ENCODE measurements around the gene BAIAP2L1.

BAIAP2L1 gene

GRCh38 chr7:98357751-98358161, 43.1 kb downstream of the BAIAP2L1 start:
- DNase-seq (ENCODE audit: low spot score): no peak

- DNase-seq (ENCODE audit: low spot score): no peak
These were observed 45.7 kb downstream of the BAIAP2L1 start for GRCh38 chr7:98355250-98355538.

- no peak for DNase-seq (ENCODE audit: low spot score)
These were observed 46.2 kb downstream of the BAIAP2L1 start for GRCh38 chr7:98354511-98355249.

- DNase-seq (ENCODE audit: low spot score): no peak
These were observed 46.8 kb downstream of the BAIAP2L1 start for GRCh38 chr7:98354052-98354451.

GRCh38 chr7:98352621-98353020, 48.3 kb downstream of the BAIAP2L1 start:
- no peak for DNase-seq (ENCODE audit: low spot score)

- DNase-seq (ENCODE audit: low spot score): no peak
These were observed 49.8 kb downstream of the BAIAP2L1 start for GRCh38 chr7:98351136-98351535.

GRCh38 chr7:98348726-98349474, 52.0 kb downstream of the BAIAP2L1 start:
- DNase-seq (ENCODE audit: low spot score): no peak

GRCh38 chr7:98346515-98347069, 54.3 kb downstream of the BAIAP2L1 start:
- DNase-seq (ENCODE audit: low spot score): no peak

GRCh38 chr7:98341106-98341505, 59.8 kb downstream of the BAIAP2L1 start:
- no peak for DNase-seq (ENCODE audit: low spot score)

GRCh38 chr7:98339043-98339442, 61.8 kb downstream of the BAIAP2L1 start:
- no peak for DNase-seq (ENCODE audit: low spot score)

GRCh38 chr7:98338441-98338840, 62.4 kb downstream of the BAIAP2L1 start:
- DNase-seq (ENCODE audit: low spot score): no peak

GRCh38 chr7:98335411-98335977, 65.4 kb downstream of the BAIAP2L1 start:
- no peak for DNase-seq (ENCODE audit: low spot score)

GRCh38 chr7:98334081-98334480, 66.8 kb downstream of the BAIAP2L1 start:
- DNase-seq (ENCODE audit: low spot score): no peak

GRCh38 chr7:98330926-98331529, 69.9 kb downstream of the BAIAP2L1 start:
- no peak for DNase-seq (ENCODE audit: low spot score)

GRCh38 chr7:98329791-98330373, 71.0 kb downstream of the BAIAP2L1 start:
- DNase-seq (ENCODE audit: low spot score): no peak

- no peak for DNase-seq (ENCODE audit: low spot score)
These were observed 71.6 kb downstream of the BAIAP2L1 start for GRCh38 chr7:98329100-98329790.

GRCh38 chr7:98324782-98325181, 76.1 kb downstream of the BAIAP2L1 start:
- no peak for DNase-seq (ENCODE audit: low spot score)

GRCh38 chr7:98323597-98324322, 77.1 kb downstream of the BAIAP2L1 start:
- no peak for DNase-seq (ENCODE audit: low spot score)

- DNase-seq (ENCODE audit: low spot score): no peak
These were observed 78.3 kb downstream of the BAIAP2L1 start for GRCh38 chr7:98322331-98323270.

- DNase-seq (ENCODE audit: low spot score): no peak
These were observed 79.6 kb downstream of the BAIAP2L1 start for GRCh38 chr7:98321301-98321700.

All from CD4-positive, alpha-beta T cell treated with Interleukin-15 for 4 hours (primary cell).